HepG2 (cell line): ENCODE measurements around the gene UQCRC1. TPM values are rescaled to one million over a fixed set of nuclear protein-coding genes. Genes with fewer than 3 reads are reported as not detected.

Experiments used
- FUBP1 ChIP-seq: sonication (generic); formaldehyde crosslinking; IDR thresholded peaks from 2 replicates; pipeline ENCODE4 v1.5.1; 2020; ENCODE audit warnings: missing genetic modification reagents, mild to moderate bottlenecking, borderline replicate concordance
- GPN1 ChIP-seq: sonication (generic); formaldehyde crosslinking; IDR thresholded peaks from 2 replicates; pipeline ENCODE4 v1.5.1; 2020; ENCODE audit warnings: missing genetic modification reagents, borderline replicate concordance
- HDAC2 ChIP-seq: sonication (generic); formaldehyde crosslinking; IDR thresholded peaks from 2 replicates; pipeline ENCODE4 v1.4.0; 2020; ENCODE audit warnings: missing genetic modification reagents
- MLX ChIP-seq: IDR thresholded peaks from 2 replicates; pipeline ENCODE4 v1.6.1; 2016
- PRDM4 ChIP-seq: sonication (generic); formaldehyde crosslinking; IDR thresholded peaks from 2 replicates; pipeline ENCODE4 v1.9.0; 2021; ENCODE audit warnings: missing genetic modification reagents, borderline replicate concordance
- RELA ChIP-seq: sonication (generic); formaldehyde crosslinking; IDR thresholded peaks from 2 replicates; pipeline ENCODE4 v1.4.0; 2020; ENCODE audit warnings: missing genetic modification reagents
- TCF7L2 ChIP-seq: IDR thresholded peaks from 2 replicates; pipeline ENCODE4 v1.6.1; 2011; ENCODE audit warnings: mild to moderate bottlenecking, low read depth, low read length, moderate library complexity
- ZBTB42 ChIP-seq: sonication (generic); formaldehyde crosslinking; IDR thresholded peaks from 2 replicates; pipeline ENCODE4 v1.5.0; 2020; ENCODE audit warnings: mild to moderate bottlenecking, missing genetic modification reagents
- ZNF382 ChIP-seq: sonication (generic); formaldehyde crosslinking; IDR thresholded peaks from 2 replicates; pipeline ENCODE4 v1.5.0; 2020; ENCODE audit warnings: missing genetic modification reagents, mild to moderate bottlenecking, borderline replicate concordance
- polyA plus RNA-seq, 8 experiments: library from polyadenylated mRNA; depleted of rRNA in 3 of 8; stranded (reverse) in 7 of 8; unstranded in 1 of 8; fragments of >200 nt; fragmentation: Illumina TruSeq in 4 of 8; extraction: Trizol in 4 of 8; gene quantifications; 2 replicates each; pipeline versions ENCODE4 v1.2.1 to v1.2.3, GENCODE V29; 2011 to 2016; ENCODE audit warnings: low read depth in 4 of 8, missing spikeins in 1 of 8, mixed read lengths in 1 of 8; ENCODE audit not compliant: insufficient read depth in 1 of 8
- total RNA-seq, 5 experiments: library from RNA; depleted of rRNA; stranded (reverse); fragments of >200 nt; fragmentation: Illumina TruSeq; extraction: Trizol; gene quantifications; 2 replicates each; pipeline ENCODE4 v1.2.3, GENCODE V29; 2016; ENCODE audit warnings: low read depth in 1 of 5
- TF ChIP-seq, protein P1 (sequence below): sonication (generic); formaldehyde crosslinking; IDR thresholded peaks from 2 replicates; pipeline ENCODE4 v1.5.0; 2020; ENCODE audit warnings: mild to moderate bottlenecking, missing genetic modification reagents
- TF ChIP-seq, protein P2 (sequence below): sonication (generic); formaldehyde crosslinking; IDR thresholded peaks from 2 replicates; pipeline ENCODE4 v1.5.0; 2020; ENCODE audit warnings: missing genetic modification reagents, mild to moderate bottlenecking, borderline replicate concordance
- TF ChIP-seq, protein P3 (sequence below): sonication (generic); formaldehyde crosslinking; IDR thresholded peaks from 2 replicates; pipeline ENCODE4 v1.9.0; 2021; ENCODE audit warnings: missing genetic modification reagents, borderline replicate concordance
- TF ChIP-seq, protein P4 (sequence below): IDR thresholded peaks from 2 replicates; pipeline ENCODE4 v1.6.1; 2012; ENCODE audit warnings: low read length, improper control_type of control experiment

UQCRC1 gene
- total and polyA plus RNA-seq, 2 of the 13 experiments (the other 11 are each of a cell fraction or from before 2014, with no cell fraction given), result 316 to 680 TPM

DNA sequence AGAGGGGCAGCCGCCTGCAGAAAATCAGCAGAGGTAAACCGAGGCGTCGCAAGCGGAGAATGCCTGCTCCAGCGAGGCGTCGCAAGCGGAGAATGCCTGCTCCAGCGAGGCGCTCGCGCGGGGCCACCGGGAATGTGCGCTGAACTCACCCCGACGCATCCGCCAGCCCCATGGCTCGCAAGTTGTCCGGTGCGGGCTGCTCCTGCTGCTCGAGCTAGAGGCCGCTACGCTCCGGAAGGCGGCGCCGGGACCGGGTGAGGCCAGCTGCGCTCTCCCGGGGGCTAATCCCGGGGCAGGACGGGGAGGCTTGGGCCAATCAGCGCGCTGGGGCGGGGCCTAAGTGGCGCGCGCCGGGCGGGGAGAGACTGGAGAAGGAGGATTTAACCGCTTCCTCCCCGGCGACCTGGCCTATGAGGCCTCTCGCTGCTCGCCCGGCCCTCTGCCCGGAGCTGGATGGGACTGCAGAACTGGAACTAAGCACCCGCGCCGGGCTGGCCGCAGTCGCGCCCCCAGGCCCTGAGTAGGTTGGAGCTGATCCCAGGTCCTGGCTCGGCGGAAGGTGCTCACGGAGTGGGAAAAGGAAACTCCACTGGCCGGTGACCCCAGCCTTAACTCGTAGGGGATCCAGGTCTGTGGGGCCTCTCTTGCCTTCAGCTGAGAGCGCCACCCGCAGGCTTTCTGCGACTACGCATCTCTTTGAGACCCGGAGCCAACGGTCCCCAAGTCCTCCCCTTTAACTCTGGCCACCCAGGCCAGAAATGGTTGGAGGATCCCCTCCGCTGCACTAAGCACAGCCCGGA is 26.0 kb upstream of the UQCRC1 start, which contains the start of gene SLC26A6 (continued):
- no peak for TF ChIP-seq PRDM4
- TF ChIP-seq, protein P1, sequence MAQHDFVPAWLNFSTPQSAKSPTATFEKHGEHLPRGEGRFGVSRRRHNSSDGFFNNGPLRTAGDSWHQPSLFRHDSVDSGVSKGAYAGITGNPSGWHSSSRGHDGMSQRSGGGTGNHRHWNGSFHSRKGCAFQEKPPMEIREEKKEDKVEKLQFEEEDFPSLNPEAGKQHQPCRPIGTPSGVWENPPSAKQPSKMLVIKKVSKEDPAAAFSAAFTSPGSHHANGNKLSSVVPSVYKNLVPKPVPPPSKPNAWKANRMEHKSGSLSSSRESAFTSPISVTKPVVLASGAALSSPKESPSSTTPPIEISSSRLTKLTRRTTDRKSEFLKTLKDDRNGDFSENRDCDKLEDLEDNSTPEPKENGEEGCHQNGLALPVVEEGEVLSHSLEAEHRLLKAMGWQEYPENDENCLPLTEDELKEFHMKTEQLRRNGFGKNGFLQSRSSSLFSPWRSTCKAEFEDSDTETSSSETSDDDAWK (CRISPR knock-in tag), result no peak
- TF ChIP-seq RELA (CRISPR knock-in tag), result 0 out of 2 replicates have a peak, but pooled peaks have one; percentile 79
- TF ChIP-seq TCF7L2, result no peak
- no peak; the same call in 1 of the 2 replicates for TF ChIP-seq HDAC2 (CRISPR knock-in tag)
- TF ChIP-seq, protein P2, sequence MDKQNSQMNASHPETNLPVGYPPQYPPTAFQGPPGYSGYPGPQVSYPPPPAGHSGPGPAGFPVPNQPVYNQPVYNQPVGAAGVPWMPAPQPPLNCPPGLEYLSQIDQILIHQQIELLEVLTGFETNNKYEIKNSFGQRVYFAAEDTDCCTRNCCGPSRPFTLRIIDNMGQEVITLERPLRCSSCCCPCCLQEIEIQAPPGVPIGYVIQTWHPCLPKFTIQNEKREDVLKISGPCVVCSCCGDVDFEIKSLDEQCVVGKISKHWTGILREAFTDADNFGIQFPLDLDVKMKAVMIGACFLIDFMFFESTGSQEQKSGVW (CRISPR knock-in tag), result no peak
- TF ChIP-seq ZNF382 (CRISPR knock-in tag), result no peak
- TF ChIP-seq MLX, result no peak
- 0 out of 2 replicates have a peak, but pooled peaks have one; percentile 16 for TF ChIP-seq GPN1 (CRISPR knock-in tag)
- TF ChIP-seq FUBP1, result no peak
- TF ChIP-seq, protein P3, sequence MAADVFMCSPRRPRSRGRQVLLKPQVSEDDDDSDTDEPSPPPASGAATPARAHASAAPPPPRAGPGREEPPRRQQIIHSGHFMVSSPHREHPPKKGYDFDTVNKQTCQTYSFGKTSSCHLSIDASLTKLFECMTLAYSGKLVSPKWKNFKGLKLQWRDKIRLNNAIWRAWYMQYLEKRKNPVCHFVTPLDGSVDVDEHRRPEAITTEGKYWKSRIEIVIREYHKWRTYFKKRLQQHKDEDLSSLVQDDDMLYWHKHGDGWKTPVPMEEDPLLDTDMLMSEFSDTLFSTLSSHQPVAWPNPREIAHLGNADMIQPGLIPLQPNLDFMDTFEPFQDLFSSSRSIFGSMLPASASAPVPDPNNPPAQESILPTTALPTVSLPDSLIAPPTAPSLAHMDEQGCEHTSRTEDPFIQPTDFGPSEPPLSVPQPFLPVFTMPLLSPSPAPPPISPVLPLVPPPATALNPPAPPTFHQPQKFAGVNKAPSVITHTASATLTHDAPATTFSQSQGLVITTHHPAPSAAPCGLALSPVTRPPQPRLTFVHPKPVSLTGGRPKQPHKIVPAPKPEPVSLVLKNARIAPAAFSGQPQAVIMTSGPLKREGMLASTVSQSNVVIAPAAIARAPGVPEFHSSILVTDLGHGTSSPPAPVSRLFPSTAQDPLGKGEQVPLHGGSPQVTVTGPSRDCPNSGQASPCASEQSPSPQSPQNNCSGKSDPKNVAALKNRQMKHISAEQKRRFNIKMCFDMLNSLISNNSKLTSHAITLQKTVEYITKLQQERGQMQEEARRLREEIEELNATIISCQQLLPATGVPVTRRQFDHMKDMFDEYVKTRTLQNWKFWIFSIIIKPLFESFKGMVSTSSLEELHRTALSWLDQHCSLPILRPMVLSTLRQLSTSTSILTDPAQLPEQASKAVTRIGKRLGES, result no peak; the same call in 1 of the 2 replicates
- no peak; the same call in 1 of the 2 replicates for TF ChIP-seq ZBTB42 (CRISPR knock-in tag)
- TF ChIP-seq, protein P4, sequence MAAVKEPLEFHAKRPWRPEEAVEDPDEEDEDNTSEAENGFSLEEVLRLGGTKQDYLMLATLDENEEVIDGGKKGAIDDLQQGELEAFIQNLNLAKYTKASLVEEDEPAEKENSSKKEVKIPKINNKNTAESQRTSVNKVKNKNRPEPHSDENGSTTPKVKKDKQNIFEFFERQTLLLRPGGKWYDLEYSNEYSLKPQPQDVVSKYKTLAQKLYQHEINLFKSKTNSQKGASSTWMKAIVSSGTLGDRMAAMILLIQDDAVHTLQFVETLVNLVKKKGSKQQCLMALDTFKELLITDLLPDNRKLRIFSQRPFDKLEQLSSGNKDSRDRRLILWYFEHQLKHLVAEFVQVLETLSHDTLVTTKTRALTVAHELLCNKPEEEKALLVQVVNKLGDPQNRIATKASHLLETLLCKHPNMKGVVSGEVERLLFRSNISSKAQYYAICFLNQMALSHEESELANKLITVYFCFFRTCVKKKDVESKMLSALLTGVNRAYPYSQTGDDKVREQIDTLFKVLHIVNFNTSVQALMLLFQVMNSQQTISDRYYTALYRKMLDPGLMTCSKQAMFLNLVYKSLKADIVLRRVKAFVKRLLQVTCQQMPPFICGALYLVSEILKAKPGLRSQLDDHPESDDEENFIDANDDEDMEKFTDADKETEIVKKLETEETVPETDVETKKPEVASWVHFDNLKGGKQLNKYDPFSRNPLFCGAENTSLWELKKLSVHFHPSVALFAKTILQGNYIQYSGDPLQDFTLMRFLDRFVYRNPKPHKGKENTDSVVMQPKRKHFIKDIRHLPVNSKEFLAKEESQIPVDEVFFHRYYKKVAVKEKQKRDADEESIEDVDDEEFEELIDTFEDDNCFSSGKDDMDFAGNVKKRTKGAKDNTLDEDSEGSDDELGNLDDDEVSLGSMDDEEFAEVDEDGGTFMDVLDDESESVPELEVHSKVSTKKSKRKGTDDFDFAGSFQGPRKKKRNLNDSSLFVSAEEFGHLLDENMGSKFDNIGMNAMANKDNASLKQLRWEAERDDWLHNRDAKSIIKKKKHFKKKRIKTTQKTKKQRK, result no peak
